Skeletal muscle cell (primary cell): ENCODE results near the gene PHYHIPL.

Experiments used
- DNase-seq: peaks from one replicate; pipeline ENCODE4 v3.0.0-alpha.2; 2010; ENCODE audit warnings: low read depth
- H3K4me3 ChIP-seq: 2 replicates; pipeline ENCODE4 v1.5.1; 2011; ENCODE audit warnings: low read depth, mild to moderate bottlenecking, control low read depth, low read length, moderate library complexity

Gene PHYHIPL

GRCh38 chr10:59242991-59243390, 66.5 kb downstream of the PHYHIPL start:
- no peak for DNase-seq
- no peak overlapping the region for H3K4me3 ChIP-seq

- H3K4me3 ChIP-seq, result no peak overlapping the region
- DNase-seq, result no peak
These were observed 67.3 kb downstream of the PHYHIPL start for GRCh38 chr10:59243611-59244195.

GRCh38 chr10:59244871-59245270, 68.4 kb downstream of the PHYHIPL start:
- H3K4me3 ChIP-seq, result no peak overlapping the region
- DNase-seq, result no peak

GRCh38 chr10:59245686-59246085, 69.2 kb downstream of the PHYHIPL start:
- DNase-seq, result no peak

GRCh38 chr10:59252491-59252890, 76.0 kb downstream of the PHYHIPL start:
- H3K4me3 ChIP-seq, result no peak overlapping the region
- no peak for DNase-seq

More at GRCh38 chr10:59245686-59246085, 69.2 kb downstream of the PHYHIPL start:
- no peak overlapping the region for H3K4me3 ChIP-seq

GRCh38 chr10:59255463-59255862, 79.0 kb downstream of the PHYHIPL start:
- H3K4me3 ChIP-seq, result no peak overlapping the region
- DNase-seq, result no peak

- DNase-seq, result no peak
- no peak overlapping the region for H3K4me3 ChIP-seq
These were observed 80.8 kb downstream of the PHYHIPL start for GRCh38 chr10:59257224-59257623.

GRCh38 chr10:59258890-59259289, 82.4 kb downstream of the PHYHIPL start:
- DNase-seq, result no peak
- no peak overlapping the region for H3K4me3 ChIP-seq

GRCh38 chr10:59265141-59265540, 88.7 kb downstream of the PHYHIPL start:
- no peak overlapping the region for H3K4me3 ChIP-seq
- no peak for DNase-seq

- no peak overlapping the region for H3K4me3 ChIP-seq
- no peak for DNase-seq
These were observed 89.9 kb downstream of the PHYHIPL start for GRCh38 chr10:59266321-59266720.

GRCh38 chr10:59268460-59268859, 92.0 kb downstream of the PHYHIPL start:
- H3K4me3 ChIP-seq, result no peak overlapping the region
- no peak for DNase-seq

- H3K4me3 ChIP-seq, result no peak overlapping the region
- no peak for DNase-seq
These were observed 93.2 kb downstream of the PHYHIPL start for GRCh38 chr10:59269651-59270050.

- no peak overlapping the region for H3K4me3 ChIP-seq
- DNase-seq, result no peak
These were observed 94.0 kb downstream of the PHYHIPL start for GRCh38 chr10:59270492-59270891.

GRCh38 chr10:59271160-59271559, 94.7 kb downstream of the PHYHIPL start:
- no peak overlapping the region for H3K4me3 ChIP-seq
- no peak for DNase-seq

- H3K4me3 ChIP-seq, result no peak overlapping the region
- no peak for DNase-seq
These were observed 95.6 kb downstream of the PHYHIPL start for GRCh38 chr10:59272061-59272460.

GRCh38 chr10:59273445-59273844, 97.0 kb downstream of the PHYHIPL start:
- H3K4me3 ChIP-seq, result no peak overlapping the region
- DNase-seq, result no peak

GRCh38 chr10:59276133-59276532, 99.7 kb downstream of the PHYHIPL start:
- no peak for DNase-seq
- no peak overlapping the region for H3K4me3 ChIP-seq

GRCh38 chr10:59276919-59277318, 100.5 kb downstream of the PHYHIPL start:
- H3K4me3 ChIP-seq, result no peak overlapping the region
- DNase-seq, result no peak

- no peak for DNase-seq
- H3K4me3 ChIP-seq, result no peak overlapping the region
These were observed 103.0 kb downstream of the PHYHIPL start for GRCh38 chr10:59279476-59279875.

GRCh38 chr10:59279991-59280505, 103.6 kb downstream of the PHYHIPL start:
- no peak overlapping the region for H3K4me3 ChIP-seq
- no peak for DNase-seq

GRCh38 chr10:59281861-59282260, 105.4 kb downstream of the PHYHIPL start:
- DNase-seq, result no peak
- no peak overlapping the region for H3K4me3 ChIP-seq
